ENCODE data around the gene MYO3A. TPM values are rescaled to one million over a fixed set of nuclear protein-coding genes. Genes with fewer than 3 reads are reported as not detected.

MYO3A gene
- total and polyA plus RNA-seq, 2 donors (not counting 1 experiment from before 2014, with no cell fraction given): 0.27 to 1.4 TPM

- TF ChIP-seq EZH2 (IDR thresholded peaks at IDR 0.05; ENCODE audit: borderline replicate concordance, insufficient read depth, low read depth, low read length, poor library complexity, severe bottlenecking) (no peak), CTCF (IDR thresholded peaks at IDR 0.05) (no peak)
- WGBS (ENCODE audit: insufficient coverage): no CpG with 5 or more reads among the region's 2 CpGs
- CTCF ChIA-PET: interaction anchor here (1.5 kb wide), 1 partner anchor 12 kb away, joined by 3 read pairs; no protein-coding TSS in a partner anchor
- no peak overlapping the region for H3K27ac Mint-ChIP-seq
- Histone ChIP-seq H4K20me1 (ENCODE audit: control insufficient read depth, insufficient read depth, low read length, poor library complexity, severe bottlenecking) (no peaks in the 10 kb centered on the region), H3K4me3 (ENCODE audit: control extremely low read depth in 1 of 5, extremely low read depth in 1 of 5, insufficient read depth in 1 of 5, low read depth in 2 of 5, low read length in 4 of 5) (no peak overlapping the region), H3K27me3 (replicated peaks in 1 of 4; ENCODE audit: control extremely low read depth in 1 of 4, control insufficient read depth in 3 of 4, insufficient read depth in 4 of 4, low read length in 3 of 4) (peaks cover 0 to 16% (median 5%) of the 10 kb centered on the region in 4 experiments), H3K4me2 (replicated peaks; ENCODE audit: low read depth, low read length, poor library complexity, severe bottlenecking) (no peak overlapping the region), H3K9ac (ENCODE audit: low read length) (no peak overlapping the region), H3K36me3 (replicated peaks in 1 of 2; ENCODE audit: control extremely low read depth in 1 of 2, control insufficient read depth in 1 of 2, extremely low read depth in 1 of 2, insufficient read depth in 2 of 2, low read length in 1 of 2) (no peaks in the 10 kb centered on the region), H3K27ac (ENCODE audit: low read length in 2 of 2) (no peak overlapping the region), H3K4me1 (ENCODE audit: control insufficient read depth in 2 of 2, insufficient read depth in 2 of 2, low read length in 2 of 2) (no peaks in the 10 kb centered on the region), H3K79me2 (ENCODE audit: control insufficient read depth, insufficient read depth, low read length) (no peaks in the 10 kb centered on the region), H2AFZ (ENCODE audit: insufficient read depth, low read depth, low read length, poor library complexity, severe bottlenecking) (no peak overlapping the region), H3K9me3 (ENCODE audit: control extremely low read depth in 1 of 3, control insufficient read depth in 2 of 3, insufficient read depth in 1 of 3, low read length in 2 of 3) (no peaks in the 10 kb centered on the region)
- POLR2A ChIA-PET: no interaction called here
- peaks cover 21% of the 10 kb centered on the region for H3K27me3 Mint-ChIP-seq
- intact Hi-C loops (cut with micrococcal nuclease): no loop called here
- no peaks in the 10 kb centered on the region for H3K4me1 Mint-ChIP-seq
- ATAC-seq (ENCODE audit: low read depth) (no peak), DNase-seq (no peak)
- H3K4me3 Mint-ChIP-seq: no peak overlapping the region
- no peaks in the 10 kb centered on the region for H3K9me3 Mint-ChIP-seq (ENCODE audit: insufficient read depth)
Measured at GRCh38 chr10:26205223-26205622, 271.2 kb downstream of the MYO3A start.

GRCh38 chr10:26211781-26212444 lies 277.9 kb downstream of the MYO3A start:
- DNase-seq (no peak), ATAC-seq (ENCODE audit: low read depth) (no peak)
- no peak overlapping the region for H3K27ac Mint-ChIP-seq
- intact Hi-C loops (cut with micrococcal nuclease): no loop called here
- Histone ChIP-seq H3K79me2 (ENCODE audit: control insufficient read depth, insufficient read depth, low read length) (no peaks in the 10 kb centered on the region), H3K4me3 (ENCODE audit: control extremely low read depth in 1 of 5, extremely low read depth in 1 of 5, insufficient read depth in 1 of 5, low read depth in 2 of 5, low read length in 4 of 5) (no peak overlapping the region), H3K9me3 (ENCODE audit: control extremely low read depth in 1 of 3, control insufficient read depth in 2 of 3, insufficient read depth in 1 of 3, low read length in 2 of 3) (peaks cover 0 to 23% (median 0%) of the 10 kb centered on the region in 3 donors), H3K4me1 (ENCODE audit: control insufficient read depth in 2 of 2, insufficient read depth in 2 of 2, low read length in 2 of 2) (peaks cover 24 to 33% of the 10 kb centered on the region in 2 donors), H3K9ac (ENCODE audit: low read length) (no peak overlapping the region), H4K20me1 (ENCODE audit: control insufficient read depth, insufficient read depth, low read length, poor library complexity, severe bottlenecking) (no peaks in the 10 kb centered on the region), H3K4me2 (replicated peaks; ENCODE audit: low read depth, low read length, poor library complexity, severe bottlenecking) (no peak overlapping the region), H3K27me3 (replicated peaks in 1 of 4; ENCODE audit: control extremely low read depth in 1 of 4, control insufficient read depth in 3 of 4, insufficient read depth in 4 of 4, low read length in 3 of 4) (peaks cover 0 to 67% (median 49%) of the 10 kb centered on the region in 4 experiments), H3K27ac (ENCODE audit: low read length in 2 of 2) (no peak overlapping the region), H2AFZ (ENCODE audit: insufficient read depth, low read depth, low read length, poor library complexity, severe bottlenecking) (no peak overlapping the region), H3K36me3 (replicated peaks in 1 of 2; ENCODE audit: control extremely low read depth in 1 of 2, control insufficient read depth in 1 of 2, extremely low read depth in 1 of 2, insufficient read depth in 2 of 2, low read length in 1 of 2) (no peaks in the 10 kb centered on the region)
- ChIA-PET CTCF (no interaction called here), POLR2A (no interaction called here)
- peaks cover 55% of the 10 kb centered on the region for H3K27me3 Mint-ChIP-seq
- H3K4me1 Mint-ChIP-seq: peaks cover 20% of the 10 kb centered on the region
- H3K9me3 Mint-ChIP-seq (ENCODE audit: insufficient read depth): no peaks in the 10 kb centered on the region
- 7% methylated on average over 30 of the region's 37 CpGs for WGBS (ENCODE audit: insufficient coverage)
- TF ChIP-seq EZH2 (IDR thresholded peaks at IDR 0.05; ENCODE audit: borderline replicate concordance, insufficient read depth, low read depth, low read length, poor library complexity, severe bottlenecking) (no peak), CTCF (IDR thresholded peaks at IDR 0.05) (no peak)
- no peak overlapping the region for H3K4me3 Mint-ChIP-seq

All from B cell (primary cell).